GM23338 (cell line): ENCODE data around the gene MAPK6.

Experiments
- CTCF ChIP-seq, 2 experiments: fragments of 200-600 bp in 1 of 2; sonication (generic) in 1 of 2; conservative IDR thresholded peaks; 2 replicates each; pipeline versions ENCODE4 v1.5.1 to v1.6.1; 2016 to 2017; ENCODE audit warnings: antibody characterized with exemption in 2 of 2, low read depth in 2 of 2, mild to moderate bottlenecking in 2 of 2, moderate library complexity in 1 of 2
- EZH2 ChIP-seq: fragments of 200-600 bp; sonication (generic); IDR thresholded peaks from one replicate; pipeline ENCODE4 v1.8.0; 2017; ENCODE audit warnings: antibody characterized with exemption, mild to moderate bottlenecking, low read depth; ENCODE audit not compliant: unreplicated experiment
- POLR2AphosphoS5 ChIP-seq: IDR thresholded peaks from 2 replicates; pipeline ENCODE4 v1.6.1; 2016; ENCODE audit warnings: antibody characterized with exemption, low read depth

GRCh38 chr15:52056001-52056400 is 37.0 kb downstream of the MAPK6 start:
- TF ChIP-seq EZH2 (no peak), POLR2AphosphoS5 (no peak), CTCF (conservative IDR thresholded peaks at IDR 0.05; ENCODE audit: low read depth in 2 of 2) (no peak)
